Adrenal gland (tissue), 12 donors: Measurements from ENCODE around the gene SMARCC2. TPM values are rescaled to one million over a fixed set of nuclear protein-coding genes. Genes with fewer than 3 reads are reported as not detected.

ENCODE experiments used
- DNase-seq, 7 donors: peaks; one replicate each; pipeline ENCODE4 v3.0.0-alpha.2; 2019 to 2020
- H3K27ac ChIP-seq, 5 donors: fragments of 200-600 bp; sonication (generic) in 4 of 5; 1 replicate in 3 of 5; 2 replicates in 2 of 5; pipeline versions ENCODE4 v1.5.1 to v1.8.0; 2016 to 2020; ENCODE audit warnings: mild to moderate bottlenecking in 1 of 5
- H3K27me3 ChIP-seq: fragments of 200-600 bp; 2 replicates; pipeline ENCODE4 v1.8.0; 2021
- H3K36me3 ChIP-seq, 2 donors: fragments of 200-600 bp; replicated peaks in 1 of 2; 1 replicate in 1 of 2; 2 replicates in 1 of 2; pipeline versions ENCODE4 v1.5.1 to v1.8.0; 2018 to 2022
- H3K4me1 ChIP-seq, 2 donors: fragments of 200-600 bp; replicated peaks in 1 of 2; 1 replicate in 1 of 2; 2 replicates in 1 of 2; pipeline versions ENCODE4 v1.5.1 to v1.8.0; 2018 to 2021
- H3K4me3 ChIP-seq, 4 donors: fragments of 200-600 bp; sonication (generic) in 3 of 4; one replicate each; pipeline ENCODE4 v1.5.1; 2016 to 2018
- H3K9me3 ChIP-seq, 3 donors: fragments of 200-600 bp; sonication (generic) in 1 of 3; replicated peaks in 1 of 3; 1 replicate in 2 of 3; 2 replicates in 1 of 3; pipeline versions ENCODE4 v1.5.1 to v1.8.0; 2016 to 2021
- CTCF ChIP-seq, 6 experiments: fragments of 450-650 bp in 4 of 6; fragments of 200-600 bp in 2 of 6; sonication (generic) in 1 of 6; IDR thresholded peaks; 1 replicate in 5 of 6; 2 replicates in 1 of 6; pipeline versions ENCODE4 v1.5.1 to v1.8.0; 2016 to 2021; ENCODE audit warnings: antibody characterized with exemption in 6 of 6, mild to moderate bottlenecking in 2 of 6, moderate library complexity in 1 of 6
- POLR2A ChIP-seq, 2 donors: fragments of 450-650 bp; IDR thresholded peaks; one replicate each; pipeline ENCODE4 v1.6.1; 2017; ENCODE audit warnings: antibody characterized with exemption in 2 of 2, mild to moderate bottlenecking in 2 of 2, moderate library complexity in 1 of 2
- WGBS, 4 donors: extraction: QIAGEN DNeasy Blood & Tissue Kit in 2 of 4; methylation state at CpG; one replicate each; pipeline versions ENCODE4 v1.1.5 to v1.1.7; 2013 to 2017; 5-methylcytosine and 5-hydroxymethylcytosine counted together
- intact Hi-C, 2 donors: fragments of 100-400 bp; cut with DNase I; formaldehyde crosslinking; loops; one replicate each; pipeline versions ENCODE4 v1.14.1 to v1.15.0; 2022 to 2023
- polyA plus RNA-seq, 3 donors: library from polyadenylated mRNA; stranded (reverse); fragments of 200-250 nt in 2 of 3; fragments of 350-450 nt in 1 of 3; fragmentation: Illumina TruSeq in 1 of 3; extraction: RNeasy Lipid Tissue Mini Kit (QIAGEN cat#74804) in 1 of 3; gene quantifications; one replicate each; pipeline ENCODE4 v1.2.3, GENCODE V29; 2013 to 2014
- total RNA-seq, 9 donors: library from RNA; depleted of rRNA in 4 of 9; stranded (reverse); fragments of >200 nt in 4 of 9; fragments of 120-200 nt in 1 of 9; fragmentation: NEBNext Ultra II Directional in 1 of 9; extraction: Animal tissue kit (Norgen Biotek cat#: 25700) in 1 of 9; gene quantifications; one replicate each; pipeline versions ENCODE4 v1.1.0 to v1.2.4, GENCODE V29; 2013 to 2023
- donor health status: healthy with polysubstance abuse.
- donor health status: Bipolar disorder and iron deficiency.
- donor health status: DM: yes; HTN: yes; CAD: no.
- donor health status: DM: no; HTN: no; CAD: no.
- donor health status: DM: no; HTN: no; CAD: no.
- donor health status: DM: yes; HTN: yes; CAD: no.

The SMARCC2 gene
- total and polyA plus RNA-seq, 12 donors: 22.8 to 102 (median 59.1) TPM

DNA sequence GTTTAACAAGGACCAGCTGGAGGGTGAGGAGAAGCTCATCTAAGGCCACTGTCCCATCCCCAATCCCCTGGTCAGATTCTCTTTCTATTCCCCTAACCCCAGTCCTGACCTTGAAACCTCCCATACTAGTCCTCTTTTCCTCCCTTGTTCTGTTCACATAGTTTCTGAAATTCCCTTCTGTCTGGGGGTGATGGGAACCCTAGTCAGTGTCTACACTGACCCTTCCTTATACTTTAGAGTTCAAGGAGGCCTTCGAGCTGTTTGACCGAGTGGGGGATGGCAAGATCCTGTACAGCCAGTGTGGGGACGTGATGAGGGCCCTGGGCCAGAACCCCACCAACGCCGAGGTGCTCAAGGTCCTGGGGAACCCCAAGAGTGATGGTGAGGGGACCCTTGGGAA lies 34.5 kb downstream of the SMARCC2 start:
- intact Hi-C loops: no loop called here
- no peak overlapping the region for H3K27ac ChIP-seq
- TF ChIP-seq POLR2A (IDR thresholded peaks at IDR 0.05) (no peak), CTCF (IDR thresholded peaks at IDR 0.05) (no peak)

DNA sequence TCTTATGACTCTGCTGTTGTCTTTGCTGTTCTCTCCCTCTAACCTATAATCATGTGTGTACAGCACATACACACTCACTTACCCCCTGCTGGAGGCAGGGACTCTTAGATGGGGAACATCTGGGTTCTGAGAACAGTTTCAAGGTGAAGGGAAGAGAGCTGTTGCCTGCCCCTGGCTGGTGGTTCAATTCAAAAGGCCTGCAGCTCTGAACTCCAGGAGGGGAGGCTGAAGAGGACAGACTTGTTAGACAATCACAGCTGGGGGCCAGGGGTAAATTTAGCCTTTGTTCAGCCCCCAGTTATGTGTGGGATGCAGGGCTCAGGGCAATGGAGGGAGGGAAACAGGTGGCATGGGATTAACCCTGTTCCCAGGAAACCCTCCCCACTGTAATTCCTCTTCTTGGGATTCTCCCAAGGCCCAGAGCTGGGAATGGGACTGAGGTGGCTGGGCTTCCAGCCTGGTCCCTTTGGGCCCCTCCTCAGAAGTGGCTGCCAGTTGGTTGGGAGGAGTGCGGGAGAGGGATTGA lies 35.0 kb downstream of the SMARCC2 start:
- Histone ChIP-seq H3K4me3 (no peak overlapping the region), H3K9me3 (no peaks in the 10 kb centered on the region), H3K27me3 (no peaks in the 10 kb centered on the region), H3K36me3 (no peaks in the 10 kb centered on the region), H3K27ac (no peak overlapping the region), H3K4me1 (peaks cover 16 to 28% of the 10 kb centered on the region in 2 donors)
- 93 to 100% (median 100%) methylated on average over 1 of the region's 1 CpG for WGBS, 4 donors
- no peak for DNase-seq
- intact Hi-C loops: no loop called here
- TF ChIP-seq POLR2A (IDR thresholded peaks at IDR 0.05): no peak
- no peak for TF ChIP-seq CTCF (IDR thresholded peaks at IDR 0.05)

More for the DNA sequence above, 34.5 kb downstream of the SMARCC2 start:
- no peak for DNase-seq
- Histone ChIP-seq H3K9me3 (no peaks in the 10 kb centered on the region), H3K27me3 (no peaks in the 10 kb centered on the region), H3K4me1 (peaks cover 21 to 33% of the 10 kb centered on the region in 2 donors), H3K36me3 (peaks cover 0 to 5% of the 10 kb centered on the region in 2 donors), H3K4me3 (no peak overlapping the region)
- WGBS, 4 donors: 89 to 96% (median 91%) methylated on average over 5 of the region's 5 CpGs

DNA sequence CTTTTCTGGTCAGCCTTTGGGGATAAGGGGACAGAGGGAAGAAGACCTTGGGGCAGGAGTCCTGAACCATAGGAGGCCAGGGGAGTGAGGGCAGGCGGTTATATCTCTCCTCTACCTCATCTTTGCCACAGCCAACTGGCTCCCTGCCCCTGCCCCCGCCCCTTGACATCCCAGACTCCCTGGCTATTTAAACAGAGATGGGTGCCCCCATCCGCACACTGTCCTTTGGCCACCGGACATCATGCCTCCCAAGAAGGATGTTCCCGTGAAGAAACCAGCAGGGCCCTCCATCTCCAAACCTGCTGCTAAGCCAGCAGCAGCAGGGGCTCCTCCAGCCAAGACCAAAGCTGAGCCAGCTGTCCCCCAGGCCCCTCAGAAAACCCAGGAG lies 35.6 kb downstream of the SMARCC2 start:
- WGBS, 4 donors: 62 to 92% (median 80%) methylated on average over 2 to 5 of the region's 5 CpGs
- no peaks in the 10 kb centered on the region for H3K9me3 ChIP-seq

More for the DNA sequence above, 35.6 kb downstream of the SMARCC2 start:
- no peak overlapping the region for H3K27ac ChIP-seq
- H3K4me1 ChIP-seq: peaks cover 15 to 26% of the 10 kb centered on the region in 2 donors
- DNase-seq: no peak
- H3K4me3 ChIP-seq: no peak overlapping the region
- intact Hi-C loops: no loop called here
- TF ChIP-seq POLR2A (IDR thresholded peaks at IDR 0.05): no peak
- TF ChIP-seq CTCF (IDR thresholded peaks at IDR 0.05): no peak
- H3K27me3 ChIP-seq: no peaks in the 10 kb centered on the region
- no peaks in the 10 kb centered on the region for H3K36me3 ChIP-seq
